ENCODE results near the gene IFIT5. TPM values are rescaled to one million over a fixed set of nuclear protein-coding genes. Genes with fewer than 3 reads are reported as not detected.
"Not testable (repeated sequence)": the region's sequence is repeated elsewhere in the genome, so short reads cannot be mapped to it uniquely, and the experiment has no call there.

Gene IFIT5
- total RNA-seq, 2 experiments from 2014 or later, result 25.2 to 25.9 TPM

DNA sequence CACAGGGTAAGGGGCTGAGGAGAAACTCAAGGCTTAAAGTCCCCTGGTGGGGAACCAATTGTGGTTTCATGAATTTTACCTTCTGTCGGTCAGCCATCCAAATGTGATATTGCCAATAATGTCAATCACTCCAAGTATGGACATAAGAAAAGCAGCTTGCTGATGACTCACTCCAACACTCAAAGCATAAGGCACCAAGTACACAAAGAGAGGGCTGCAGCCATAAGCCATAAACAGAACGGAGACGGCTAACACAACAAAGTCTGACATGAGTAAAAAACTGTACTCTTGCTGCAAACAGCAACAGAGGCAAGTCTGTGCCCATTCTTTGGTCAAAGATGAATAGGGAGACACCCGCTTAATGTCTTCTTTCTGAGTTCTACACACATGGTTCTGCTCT is 24.2 kb downstream of the IFIT5 start:
- no peak overlapping the region for H3K4me3 Mint-ChIP-seq
- Histone ChIP-seq H3K4me3 (ENCODE audit: low read length) (no peak overlapping the region), H3K36me3 (ENCODE audit: insufficient read depth, low read length) (no peaks in the 10 kb centered on the region), H3K27ac (ENCODE audit: low read depth in 1 of 2, low read length in 2 of 2) (no peak overlapping the region), H3K4me1 (ENCODE audit: insufficient read depth, low read length) (no peaks in the 10 kb centered on the region), H3K9me3 (ENCODE audit: control insufficient read depth in 1 of 2, insufficient read depth in 1 of 2, low read length in 2 of 2) (no peaks in the 10 kb centered on the region), H3K27me3 (ENCODE audit: control insufficient read depth in 1 of 2, insufficient read depth in 2 of 2, low read length in 2 of 2) (peaks cover 0 to 5% of the 10 kb centered on the region in 2 experiments)
- ATAC-seq (ENCODE audit: poor library complexity) (no peak), DNase-seq (no peak)
- no peaks in the 10 kb centered on the region for H3K36me3 Mint-ChIP-seq (ENCODE audit: low read depth)
- intact Hi-C loops (cut with DNase I, micrococcal nuclease), result no loop called here
- TF ChIP-seq, protein P1, sequence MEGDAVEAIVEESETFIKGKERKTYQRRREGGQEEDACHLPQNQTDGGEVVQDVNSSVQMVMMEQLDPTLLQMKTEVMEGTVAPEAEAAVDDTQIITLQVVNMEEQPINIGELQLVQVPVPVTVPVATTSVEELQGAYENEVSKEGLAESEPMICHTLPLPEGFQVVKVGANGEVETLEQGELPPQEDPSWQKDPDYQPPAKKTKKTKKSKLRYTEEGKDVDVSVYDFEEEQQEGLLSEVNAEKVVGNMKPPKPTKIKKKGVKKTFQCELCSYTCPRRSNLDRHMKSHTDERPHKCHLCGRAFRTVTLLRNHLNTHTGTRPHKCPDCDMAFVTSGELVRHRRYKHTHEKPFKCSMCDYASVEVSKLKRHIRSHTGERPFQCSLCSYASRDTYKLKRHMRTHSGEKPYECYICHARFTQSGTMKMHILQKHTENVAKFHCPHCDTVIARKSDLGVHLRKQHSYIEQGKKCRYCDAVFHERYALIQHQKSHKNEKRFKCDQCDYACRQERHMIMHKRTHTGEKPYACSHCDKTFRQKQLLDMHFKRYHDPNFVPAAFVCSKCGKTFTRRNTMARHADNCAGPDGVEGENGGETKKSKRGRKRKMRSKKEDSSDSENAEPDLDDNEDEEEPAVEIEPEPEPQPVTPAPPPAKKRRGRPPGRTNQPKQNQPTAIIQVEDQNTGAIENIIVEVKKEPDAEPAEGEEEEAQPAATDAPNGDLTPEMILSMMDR (IDR thresholded peaks at IDR 0.05), result no peak
- ChIA-PET CTCF (no interaction called here), POLR2A (no interaction called here)
- no peaks in the 10 kb centered on the region for H3K4me1 Mint-ChIP-seq (ENCODE audit: low read depth)
- no peaks in the 10 kb centered on the region for H3K9me3 Mint-ChIP-seq
- H3K27ac Mint-ChIP-seq, result no peak overlapping the region
- peaks cover 25% of the 10 kb centered on the region for H3K27me3 Mint-ChIP-seq

DNA sequence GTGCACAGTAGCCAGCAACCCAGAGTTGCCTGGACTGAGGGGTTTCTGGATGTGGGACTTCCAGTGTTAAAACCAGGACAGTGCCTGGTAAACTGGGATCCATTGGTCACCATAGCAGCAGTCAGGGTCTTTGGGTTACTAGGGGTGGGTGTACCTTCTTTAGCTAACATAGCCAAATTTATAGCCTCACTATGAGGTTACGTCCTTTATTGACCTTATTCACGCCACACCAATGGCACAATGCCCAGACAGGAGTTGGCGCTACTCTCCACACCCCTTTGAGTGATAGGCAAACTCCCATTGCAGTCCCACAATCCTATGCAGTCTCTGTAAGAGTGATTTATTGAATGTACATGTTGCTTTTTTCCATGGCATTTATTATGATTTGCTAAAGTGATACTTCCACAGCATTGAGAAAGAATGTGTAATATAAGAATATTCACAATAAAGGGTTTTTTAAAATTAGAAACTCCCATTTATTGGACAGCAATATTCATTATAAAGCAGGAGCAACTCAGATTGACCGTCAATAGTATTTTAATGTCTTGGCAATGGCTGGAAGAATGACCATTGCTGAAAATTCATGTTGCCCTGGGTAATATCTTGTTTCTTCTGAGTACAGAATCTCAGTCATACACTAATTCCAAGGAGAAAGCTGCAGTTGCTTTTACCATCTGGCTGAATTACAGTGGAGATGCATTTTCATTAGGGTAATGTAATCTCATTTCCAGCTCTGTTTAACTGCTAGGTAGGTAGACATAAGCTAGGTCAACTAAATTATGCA is 26.1 kb downstream of the IFIT5 start:
- Mint-ChIP-seq H3K27ac (no peak overlapping the region), H3K9me3 (no peaks in the 10 kb centered on the region), H3K36me3 (ENCODE audit: low read depth) (no peaks in the 10 kb centered on the region), H3K27me3 (peaks cover 15% of the 10 kb centered on the region), H3K4me3 (no peak overlapping the region), H3K4me1 (ENCODE audit: low read depth) (no peaks in the 10 kb centered on the region)
- ChIA-PET POLR2A (no interaction called here), CTCF (interaction anchor here (0.7 kb wide), 1 partner anchor 71 kb away, joined by 3 read pairs; no protein-coding TSS in a partner anchor)
- Histone ChIP-seq H3K9me3 (ENCODE audit: control insufficient read depth in 1 of 2, insufficient read depth in 1 of 2, low read length in 2 of 2) (peaks cover 0 to 6% of the 10 kb centered on the region in 2 experiments), H3K4me3 (ENCODE audit: low read length) (no peak overlapping the region), H3K36me3 (ENCODE audit: insufficient read depth, low read length) (no peaks in the 10 kb centered on the region), H3K27me3 (ENCODE audit: control insufficient read depth in 1 of 2, insufficient read depth in 2 of 2, low read length in 2 of 2) (peaks cover 0 to 5% of the 10 kb centered on the region in 2 experiments), H3K4me1 (ENCODE audit: insufficient read depth, low read length) (no peaks in the 10 kb centered on the region), H3K27ac (ENCODE audit: low read depth in 1 of 2, low read length in 2 of 2) (no peak overlapping the region)
- TF ChIP-seq, protein P1 (IDR thresholded peaks at IDR 0.05), result no peak
- no peak for DNase-seq
- intact Hi-C loops (cut with DNase I, micrococcal nuclease), result no loop called here
- no peak for ATAC-seq (ENCODE audit: poor library complexity)

DNA sequence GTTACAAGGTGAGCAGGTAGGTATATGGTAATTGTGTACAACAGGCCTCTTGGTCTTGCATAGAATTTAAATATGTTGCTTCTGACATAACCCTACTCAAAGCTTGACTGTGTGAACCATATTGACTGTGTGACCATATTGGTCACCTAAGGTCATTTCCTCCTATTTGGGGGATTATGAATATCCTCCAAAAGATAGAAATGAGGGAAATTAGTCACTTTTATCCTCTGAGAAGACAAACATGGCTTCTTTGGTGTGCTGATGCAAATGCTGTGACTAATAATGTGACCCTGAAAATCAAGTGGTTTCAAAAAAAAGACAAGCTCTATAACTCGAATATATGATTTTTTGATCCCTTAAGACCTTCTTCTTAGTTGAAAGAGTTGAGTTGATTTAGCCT is 27.9 kb downstream of the IFIT5 start:
- POLR2A ChIA-PET, result no interaction called here
- H3K4me1 ChIP-seq (ENCODE audit: insufficient read depth, low read length), result no peaks in the 10 kb centered on the region
- Mint-ChIP-seq H3K4me3 (no peak overlapping the region), H3K27me3 (peaks cover 11% of the 10 kb centered on the region), H3K27ac (no peak overlapping the region), H3K36me3 (ENCODE audit: low read depth) (no peaks in the 10 kb centered on the region), H3K9me3 (peaks cover 3% of the 10 kb centered on the region), H3K4me1 (ENCODE audit: low read depth) (no peaks in the 10 kb centered on the region)
- no peak overlapping the region for H3K27ac ChIP-seq (ENCODE audit: low read depth in 1 of 2, low read length in 2 of 2)
- no peaks in the 10 kb centered on the region for H3K27me3 ChIP-seq (ENCODE audit: control insufficient read depth in 1 of 2, insufficient read depth in 2 of 2, low read length in 2 of 2)
- TF ChIP-seq, protein P1 (IDR thresholded peaks at IDR 0.05), result no peak
- H3K36me3 ChIP-seq (ENCODE audit: insufficient read depth, low read length), result no peaks in the 10 kb centered on the region
- ATAC-seq (ENCODE audit: poor library complexity) (no peak), DNase-seq (no peak)
- CTCF ChIA-PET, result no interaction called here
- H3K9me3 ChIP-seq (ENCODE audit: control insufficient read depth in 1 of 2, insufficient read depth in 1 of 2, low read length in 2 of 2), result peaks cover 0 to 6% of the 10 kb centered on the region in 2 experiments
- H3K4me3 ChIP-seq (ENCODE audit: low read length), result no peak overlapping the region
- intact Hi-C loops (cut with DNase I, micrococcal nuclease), result no loop called here

DNA sequence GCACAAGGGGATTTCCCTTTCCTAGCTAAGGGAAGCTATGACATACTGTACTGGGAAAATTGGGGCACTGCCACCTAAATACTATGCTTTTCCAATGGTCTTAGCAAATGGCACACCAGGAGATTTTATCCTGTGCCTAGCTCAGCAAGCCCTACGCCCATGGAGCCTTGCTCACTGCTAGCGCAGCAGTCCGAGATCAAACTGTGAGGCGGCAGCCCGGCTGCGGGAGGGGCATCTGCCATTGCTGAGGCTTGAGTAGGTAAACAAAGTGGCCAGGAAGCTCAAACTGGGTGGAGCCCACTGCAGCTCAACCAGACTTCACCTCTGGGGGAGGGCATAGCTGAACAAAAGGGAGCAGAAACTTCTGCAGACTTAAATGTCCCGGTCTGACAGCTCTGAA is 30.5 kb downstream of the IFIT5 start:
- intact Hi-C loops (cut with DNase I, micrococcal nuclease); H3K36me3 Mint-ChIP-seq (ENCODE audit: low read depth); POLR2A ChIA-PET; H3K4me3 ChIP-seq (ENCODE audit: low read length); DNase-seq; H3K4me1 Mint-ChIP-seq (ENCODE audit: low read depth); H3K4me3 Mint-ChIP-seq; H3K9me3 ChIP-seq (ENCODE audit: control insufficient read depth in 1 of 2, insufficient read depth in 1 of 2, low read length in 2 of 2); H3K9me3 Mint-ChIP-seq; H3K27ac Mint-ChIP-seq; CTCF ChIA-PET; H3K27me3 ChIP-seq (ENCODE audit: control insufficient read depth in 1 of 2, insufficient read depth in 2 of 2, low read length in 2 of 2); H3K36me3 ChIP-seq (ENCODE audit: insufficient read depth, low read length); ATAC-seq (ENCODE audit: poor library complexity); H3K4me1 ChIP-seq (ENCODE audit: insufficient read depth, low read length); H3K27ac ChIP-seq (ENCODE audit: low read depth in 1 of 2, low read length in 2 of 2): not testable (repeated sequence)
- H3K27me3 Mint-ChIP-seq, result peaks cover 10% of the 10 kb centered on the region
